Measurements from ENCODE around the gene CAMTA1.

The CAMTA1 gene

DNA sequence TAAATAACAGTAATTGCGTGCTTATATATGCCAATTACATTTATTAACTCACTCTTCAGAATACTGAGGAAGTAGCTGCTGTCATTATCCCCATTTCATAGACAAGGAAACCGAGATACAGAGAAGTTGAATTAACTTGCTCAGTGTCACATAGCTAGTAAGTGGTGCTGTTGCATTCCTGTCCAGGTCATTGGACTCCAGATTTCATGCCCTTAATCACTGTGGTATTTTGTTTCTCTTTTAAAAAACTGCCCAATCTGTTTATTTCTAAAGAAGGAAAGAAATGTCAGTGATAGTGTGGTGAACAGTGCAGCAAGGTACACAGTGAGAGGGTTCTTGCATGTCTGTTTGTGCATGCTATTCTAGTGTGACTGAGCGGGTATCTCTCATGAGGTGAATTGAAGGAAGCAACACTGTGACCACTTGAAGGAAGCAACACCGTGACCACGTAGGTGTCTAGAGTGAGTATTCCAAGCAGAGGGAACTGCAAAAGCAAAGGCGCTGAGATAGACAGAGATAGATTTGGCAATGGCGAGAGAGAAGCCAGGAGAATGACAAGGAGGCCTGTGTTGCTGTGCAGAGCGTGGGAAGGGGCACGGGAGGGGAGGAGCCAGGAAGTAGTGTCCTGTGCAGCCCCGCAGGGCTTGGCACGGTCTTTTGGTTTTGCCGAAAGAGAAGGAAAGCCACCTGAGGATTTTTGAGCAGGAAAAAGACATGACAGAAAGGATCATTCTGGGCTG is 95.9 kb downstream of the CAMTA1 start:
- DNase-seq: no peak

DNA sequence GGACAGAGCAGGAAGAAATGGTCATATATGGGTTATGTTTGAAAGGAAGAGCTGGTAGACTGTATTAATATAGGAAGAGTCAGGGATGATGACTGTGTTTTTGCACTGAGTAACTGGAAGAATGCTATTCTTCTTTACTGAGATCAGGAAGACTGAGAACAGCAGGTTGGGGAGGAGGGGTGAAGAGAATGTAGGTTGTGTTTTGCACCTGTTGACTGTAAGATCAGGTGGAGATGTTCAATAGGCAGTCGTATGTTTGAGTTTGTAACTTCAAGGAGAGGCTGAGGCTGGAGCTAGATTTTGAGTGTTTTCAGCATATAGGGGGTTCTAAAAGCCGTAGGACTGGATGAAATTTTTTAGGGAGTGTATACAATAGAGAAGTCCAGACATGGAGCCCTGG is 97.2 kb downstream of the CAMTA1 start:
- no peak for DNase-seq

DNA sequence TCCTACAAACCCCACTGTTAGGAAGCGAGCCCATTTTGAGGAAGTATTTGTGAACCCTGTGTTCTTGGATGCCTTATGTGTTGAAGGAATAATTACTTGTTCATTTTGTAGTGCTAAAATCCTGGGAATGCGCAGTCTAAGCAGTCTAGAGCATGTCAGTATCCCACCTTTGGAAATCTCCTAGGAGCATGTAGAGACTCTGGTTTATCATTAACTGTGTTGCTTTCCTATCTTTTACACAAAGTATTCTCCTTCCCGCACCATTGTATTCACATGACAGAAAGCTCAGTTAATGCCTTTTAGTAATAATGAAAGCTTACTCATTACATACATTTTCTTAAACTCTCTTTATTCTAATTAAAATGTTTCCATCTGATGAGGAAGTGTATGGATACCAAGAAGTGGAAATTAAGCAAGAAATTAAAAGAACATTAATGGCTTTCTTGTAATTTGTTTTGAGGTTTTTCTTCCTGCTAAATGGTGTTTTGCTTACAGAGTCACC is 99.4 kb downstream of the CAMTA1 start:
- DNase-seq: no peak

DNA sequence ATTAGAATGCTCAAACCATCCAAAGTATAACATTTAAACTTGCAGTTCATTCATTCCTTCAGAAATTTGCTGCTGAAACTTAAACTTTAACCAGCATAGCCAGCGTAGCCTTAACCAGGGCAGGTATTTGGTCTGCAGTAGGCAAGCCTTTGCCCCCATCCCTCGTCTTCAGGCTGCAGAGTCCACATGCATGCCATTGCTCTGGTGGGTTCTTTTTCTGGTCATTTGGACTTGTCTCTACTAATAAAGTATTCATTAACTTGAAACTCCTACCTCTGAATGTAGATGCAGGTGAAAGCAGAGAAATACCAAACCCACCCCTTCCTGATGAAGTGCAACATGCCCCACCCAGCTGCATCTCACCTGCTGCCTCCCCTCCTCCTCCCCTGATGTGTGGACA is 100.2 kb downstream of the CAMTA1 start:
- DNase-seq: no peak

DNA sequence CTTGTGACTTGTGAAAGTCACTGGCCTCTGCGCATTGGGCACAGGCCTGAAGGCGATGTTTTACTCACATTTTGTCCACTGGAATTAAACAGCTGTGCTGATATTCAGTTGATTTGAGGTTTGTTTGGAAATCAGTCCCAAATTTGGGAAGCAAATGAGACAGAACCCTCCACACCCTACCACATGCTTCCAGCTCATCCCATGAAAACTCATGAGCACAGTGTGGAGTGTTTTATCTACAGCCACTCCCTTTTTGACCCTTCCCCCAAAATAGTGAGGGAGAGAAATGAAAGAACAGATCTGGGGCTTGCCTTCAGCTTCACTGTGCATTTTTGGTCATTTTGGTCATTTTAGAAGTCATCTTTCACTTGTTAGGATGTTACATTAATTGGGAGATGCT is 101.3 kb downstream of the CAMTA1 start:
- no peak for DNase-seq

DNA sequence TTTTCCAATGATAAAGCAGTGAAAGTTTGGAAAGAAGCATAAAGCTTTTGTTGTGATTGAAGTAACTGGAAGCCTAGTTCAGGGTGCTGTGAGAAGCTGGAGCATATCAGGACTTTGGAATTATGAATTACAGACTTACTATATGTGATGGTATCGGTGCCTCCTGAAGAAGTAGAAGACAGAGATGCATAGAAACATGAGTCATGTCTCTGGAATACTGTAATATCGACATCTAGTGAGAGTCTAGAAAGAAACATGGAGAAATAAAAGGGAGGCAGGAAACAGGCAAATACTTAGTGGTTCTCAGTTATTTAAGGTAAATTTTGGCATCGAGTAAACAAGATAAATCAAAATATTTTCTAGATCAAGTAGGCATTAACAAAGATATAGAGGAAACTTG is 103.0 kb downstream of the CAMTA1 start:
- DNase-seq: no peak

DNA sequence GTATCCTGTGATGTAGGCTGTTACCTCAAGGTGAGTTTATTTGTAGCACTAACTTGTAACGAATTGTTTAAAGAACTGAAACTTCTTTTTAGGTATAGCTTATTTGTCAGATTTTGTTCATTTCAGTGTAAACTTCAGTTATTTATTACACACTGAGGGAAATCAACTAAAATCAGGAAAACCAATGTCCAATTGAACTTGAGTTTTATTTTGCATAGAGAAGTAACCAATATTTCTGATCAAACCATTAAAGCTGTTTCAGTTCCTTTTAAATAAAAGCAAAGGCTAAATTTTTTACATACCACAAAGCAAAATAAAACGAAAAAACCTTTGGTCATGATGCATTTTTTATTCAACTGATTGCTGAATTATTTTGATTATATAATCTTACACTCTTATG is 103.6 kb downstream of the CAMTA1 start:
- DNase-seq: no peak

DNA sequence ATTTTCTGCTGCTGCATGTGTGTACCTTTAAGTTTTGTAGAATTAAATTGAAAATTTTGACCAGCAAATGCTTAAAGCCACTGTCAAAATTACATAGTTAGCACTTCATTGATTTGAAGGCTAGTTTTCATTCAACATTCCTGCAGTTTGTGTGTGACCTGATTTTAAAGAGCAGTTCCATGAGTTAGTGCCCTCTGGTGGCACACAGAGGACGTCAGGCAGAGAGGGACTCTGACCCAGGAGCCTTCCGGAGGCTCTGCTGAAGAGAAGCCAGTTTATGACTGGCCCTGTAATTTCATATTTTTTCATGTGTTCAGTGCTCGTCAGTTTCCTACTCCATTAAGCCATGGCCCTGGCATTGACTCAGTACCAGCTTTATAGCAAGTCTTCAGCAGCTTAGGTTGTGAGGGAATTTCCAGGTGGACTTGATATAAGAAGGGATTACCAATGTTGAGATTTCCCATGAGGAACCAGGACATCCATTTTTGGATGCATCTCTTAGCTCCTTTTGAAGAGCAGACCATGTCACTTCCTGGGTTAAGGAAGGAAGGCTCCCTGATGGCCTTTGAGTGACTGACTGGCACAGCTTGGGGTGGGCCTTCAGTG is 104.7 kb downstream of the CAMTA1 start:
- no peak for DNase-seq

DNA sequence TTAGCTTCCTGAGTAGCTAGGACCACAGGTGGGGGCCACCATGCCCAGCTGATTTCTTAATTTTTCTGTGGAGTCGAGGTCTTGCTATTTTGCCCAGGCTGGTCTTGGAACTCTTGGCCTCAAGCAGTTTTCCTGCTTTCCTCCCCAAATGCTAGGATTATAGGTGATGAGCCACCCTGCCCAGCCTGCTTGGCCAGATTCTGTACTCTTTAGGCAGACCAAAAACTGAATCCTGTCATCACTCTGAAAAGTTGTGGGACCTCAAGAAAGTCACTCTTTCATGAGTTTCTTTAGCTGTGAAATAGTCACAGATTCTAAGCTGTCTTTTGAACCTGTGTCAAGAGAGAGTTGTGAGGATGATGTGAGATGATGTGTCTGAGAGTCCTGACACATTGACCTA is 105.4 kb downstream of the CAMTA1 start:
- DNase-seq: no peak

DNA sequence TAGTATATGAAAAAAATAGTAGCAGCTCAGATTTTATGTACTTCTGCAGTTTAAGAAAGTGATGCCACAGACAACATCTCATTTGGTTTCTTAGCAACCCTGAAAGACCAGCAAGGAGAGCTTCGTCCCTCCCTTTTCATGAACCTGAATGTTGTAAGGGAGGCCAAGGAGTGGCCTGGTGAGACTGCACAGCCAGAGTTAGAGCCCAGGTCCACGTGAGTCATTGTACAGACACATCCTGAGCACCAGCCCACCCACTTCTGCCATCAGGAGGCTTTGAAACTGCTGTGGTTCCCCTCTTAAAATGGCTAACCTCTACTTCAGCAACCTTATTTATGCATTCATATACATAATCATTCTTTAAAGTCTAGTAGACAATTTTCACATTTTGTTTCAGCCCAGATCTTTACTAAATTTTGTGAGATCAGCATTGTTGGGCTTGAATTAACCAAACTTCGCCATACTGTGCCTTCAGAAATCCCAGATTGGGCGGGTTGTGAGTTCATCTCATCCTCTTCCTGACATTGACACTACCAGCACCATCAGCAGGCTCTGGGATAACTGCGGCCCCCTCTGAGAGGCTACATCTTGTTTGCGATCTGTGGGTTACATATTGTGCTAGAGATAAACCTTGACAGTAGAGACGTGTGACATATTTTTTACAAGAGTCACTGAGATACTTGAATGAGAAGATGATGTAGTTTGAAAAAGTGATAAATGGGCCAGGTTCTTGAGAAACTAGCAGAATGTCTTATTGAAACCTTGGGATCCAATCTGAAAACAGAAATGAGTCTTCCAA is 106.7 kb downstream of the CAMTA1 start:
- DNase-seq: no peak

DNA sequence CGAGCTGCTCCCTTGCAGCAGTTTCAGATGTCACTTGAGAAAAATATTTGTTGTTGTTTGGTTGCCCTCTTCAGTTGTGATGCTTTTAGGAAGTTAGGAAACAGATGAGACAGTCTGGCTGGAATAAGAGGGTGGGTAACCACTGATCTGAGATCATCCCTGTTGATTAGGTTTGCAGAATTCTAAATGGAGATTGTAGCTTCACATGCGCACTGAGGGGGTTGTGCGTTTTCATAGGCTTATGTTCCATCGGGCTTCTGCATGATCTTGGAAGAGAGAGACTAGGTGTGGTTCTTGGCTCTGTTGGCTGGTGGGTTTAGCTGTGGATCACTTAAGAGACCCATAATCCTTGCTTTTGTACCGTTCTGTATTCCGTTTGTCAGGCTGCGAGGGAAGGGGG is 108.1 kb downstream of the CAMTA1 start:
- DNase-seq: no peak

DNA sequence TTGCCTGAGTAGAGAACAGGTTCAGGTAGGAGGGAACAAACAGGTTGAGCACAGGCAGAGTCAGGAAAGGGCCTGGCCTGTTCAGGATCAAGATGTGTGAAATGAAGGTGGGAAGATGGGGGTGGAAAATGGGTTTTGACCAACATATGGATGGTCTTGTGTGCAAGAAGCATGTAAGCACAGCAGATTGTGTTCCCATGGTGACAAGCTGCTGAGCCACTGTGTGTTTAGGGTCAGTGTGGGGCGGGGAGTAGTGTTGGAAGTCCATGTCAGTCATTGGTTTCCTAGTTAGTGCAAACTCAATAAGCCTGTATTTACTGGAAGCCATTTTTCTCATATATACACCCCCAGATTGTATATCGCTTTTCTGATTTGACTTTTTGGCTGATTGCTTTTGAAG is 111.9 kb downstream of the CAMTA1 start:
- DNase-seq: no peak

DNA sequence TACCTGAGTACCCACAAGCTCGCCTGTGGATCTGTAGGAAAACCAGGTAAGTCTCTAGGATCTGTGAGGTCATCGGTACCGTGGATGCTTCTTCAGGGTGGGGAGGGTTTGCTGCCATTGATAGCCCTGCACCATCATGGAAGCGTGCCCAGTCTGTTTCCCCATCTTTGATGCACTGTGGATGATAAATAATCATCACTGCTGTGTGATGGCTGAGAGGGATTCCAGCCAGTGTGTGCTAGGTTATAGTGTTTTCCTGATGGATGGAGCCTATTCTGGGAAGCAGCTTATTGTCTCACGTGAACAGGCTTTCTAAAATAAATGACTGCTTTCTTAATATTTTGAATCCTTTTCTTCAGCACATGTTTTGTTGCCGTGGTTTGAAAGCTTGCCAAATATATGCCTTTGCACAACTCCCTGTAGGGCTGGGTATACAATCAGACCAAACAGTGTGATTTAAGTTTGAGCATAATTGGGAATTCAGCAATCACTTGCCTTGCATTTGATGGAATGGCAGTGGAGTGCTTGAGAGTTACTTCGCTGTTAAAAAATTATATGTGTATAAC is 113.8 kb downstream of the CAMTA1 start:
- DNase-seq: no peak

DNA sequence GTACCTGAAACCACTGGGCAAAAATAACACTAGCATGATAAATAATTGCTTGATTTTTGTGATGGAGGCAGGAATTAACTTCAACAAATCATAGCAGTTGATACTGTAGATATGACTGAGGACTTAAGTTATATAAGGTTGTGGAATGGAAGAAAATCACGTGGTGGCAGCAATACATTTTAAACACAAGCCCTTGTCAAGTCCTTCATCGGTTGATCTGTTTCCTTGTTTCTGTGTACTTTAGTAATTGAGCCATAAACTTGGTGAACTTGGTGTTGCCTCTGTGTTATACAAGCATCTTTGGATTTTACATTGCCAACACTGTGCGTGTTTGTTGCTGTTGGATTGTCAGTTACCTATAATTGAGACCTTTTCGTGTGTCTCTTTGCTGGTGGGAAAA is 114.4 kb downstream of the CAMTA1 start:
- no peak for DNase-seq

DNA sequence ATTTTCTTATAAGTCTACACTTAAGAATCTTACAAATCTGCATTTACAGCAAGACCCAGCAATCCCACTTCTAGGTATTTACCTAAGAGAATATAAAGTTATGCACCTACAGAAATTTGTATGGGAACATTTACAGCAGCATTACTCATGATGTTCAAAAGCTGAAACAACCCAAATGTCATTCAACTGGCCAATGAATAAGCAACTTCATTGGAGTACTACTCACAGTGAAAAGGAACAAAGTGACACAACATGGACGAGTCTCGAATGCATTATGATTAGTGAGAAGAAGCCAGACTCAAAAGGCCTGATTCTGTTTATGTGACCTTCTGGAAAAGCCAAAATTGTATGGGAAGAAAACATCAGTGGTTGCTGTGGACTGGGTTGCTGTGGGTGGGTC is 116.9 kb downstream of the CAMTA1 start:
- no peak for DNase-seq

DNA sequence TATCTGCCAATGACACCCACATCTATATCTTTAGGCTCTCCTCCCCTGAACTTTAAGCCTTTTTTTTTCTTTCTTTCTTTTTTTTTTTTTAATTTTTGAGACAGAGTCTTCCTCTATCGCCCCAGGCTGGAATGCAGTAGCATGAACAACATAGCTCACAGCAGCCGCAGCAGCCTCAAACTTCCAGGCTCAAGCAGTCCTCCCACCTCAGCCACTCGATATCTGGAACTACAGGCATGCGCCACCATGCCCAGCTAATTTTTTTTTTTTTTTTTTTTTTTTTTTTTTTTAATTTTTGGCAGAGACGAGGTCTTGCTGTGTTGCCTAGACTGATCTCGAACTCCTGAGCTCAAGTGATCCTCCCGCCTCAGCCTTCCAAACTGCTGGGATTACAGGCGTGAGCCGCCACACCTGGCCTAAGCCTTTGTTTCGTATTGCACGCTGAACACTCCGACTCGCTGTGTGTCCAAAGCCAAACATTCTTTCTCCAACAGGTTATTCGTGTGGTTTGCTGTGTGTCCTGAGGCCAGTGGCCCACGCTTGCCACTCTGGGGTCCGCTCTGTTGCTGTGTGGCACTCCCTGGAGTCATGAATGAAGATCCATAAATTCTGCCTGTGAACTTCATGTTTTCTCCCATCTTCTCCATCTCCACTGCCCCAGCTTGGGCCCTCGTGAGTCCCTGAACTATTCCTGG is 119.4 kb downstream of the CAMTA1 start:
- no peak for DNase-seq

DNA sequence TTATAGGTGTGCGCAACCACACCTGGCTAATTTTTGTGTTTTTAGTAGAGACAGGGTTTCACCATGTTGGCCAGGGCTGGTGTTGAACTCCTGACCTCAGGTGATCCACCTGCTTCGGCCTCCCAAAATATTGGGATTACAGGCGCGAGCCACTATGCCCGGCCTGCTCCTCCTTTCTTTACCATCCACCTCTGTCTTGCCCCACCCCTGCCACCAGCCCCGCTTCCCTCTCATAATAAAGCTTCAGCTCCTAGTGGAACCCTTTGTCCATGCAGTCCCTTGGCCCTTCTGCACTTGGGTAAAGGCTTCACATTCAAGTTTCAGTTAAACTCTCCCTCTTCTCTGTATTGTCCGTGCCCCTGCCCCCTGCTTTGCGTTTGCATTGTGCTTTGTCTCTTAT is 120.1 kb downstream of the CAMTA1 start:
- no peak for DNase-seq

DNA sequence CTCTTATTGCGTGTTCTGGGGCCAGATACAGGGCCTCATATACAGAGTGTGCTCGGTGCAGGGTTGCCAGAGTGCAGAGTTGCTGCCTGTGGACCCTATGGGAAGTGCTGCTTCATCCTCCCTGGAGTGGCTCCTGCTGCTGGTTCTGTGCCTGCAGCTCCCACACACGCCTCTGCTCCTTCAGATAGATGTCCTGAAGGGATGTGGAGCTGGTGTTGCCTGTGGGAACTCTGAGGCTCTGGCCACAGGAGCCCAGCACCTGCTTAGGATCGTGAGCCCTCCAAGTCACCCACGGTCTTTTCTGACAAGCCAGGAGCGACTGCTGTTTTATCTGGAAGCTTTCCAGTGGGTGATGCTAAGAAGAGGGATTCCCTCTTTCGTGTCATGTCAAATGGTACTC is 120.5 kb downstream of the CAMTA1 start:
- DNase-seq: no peak

DNA sequence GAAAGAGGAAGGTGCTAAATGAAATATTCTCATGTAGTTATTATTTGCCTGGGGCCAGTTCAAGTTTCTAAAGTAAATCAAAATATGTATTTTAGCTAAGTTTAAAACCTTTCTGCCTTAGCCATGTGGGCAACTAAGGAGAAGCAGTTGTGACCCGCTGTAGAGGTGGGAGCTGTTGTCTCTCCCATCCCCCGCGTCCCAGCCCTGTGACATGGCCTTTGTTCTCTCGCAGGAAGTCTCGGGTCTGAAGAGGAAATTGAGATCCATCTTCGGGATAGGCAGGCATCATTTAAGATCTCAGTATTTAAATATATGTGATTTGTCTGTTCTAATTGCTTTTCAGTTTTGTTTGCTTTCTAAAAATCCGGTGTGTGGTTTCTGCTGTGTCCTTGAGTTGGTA is 121.5 kb downstream of the CAMTA1 start:
- no peak for DNase-seq

DNA sequence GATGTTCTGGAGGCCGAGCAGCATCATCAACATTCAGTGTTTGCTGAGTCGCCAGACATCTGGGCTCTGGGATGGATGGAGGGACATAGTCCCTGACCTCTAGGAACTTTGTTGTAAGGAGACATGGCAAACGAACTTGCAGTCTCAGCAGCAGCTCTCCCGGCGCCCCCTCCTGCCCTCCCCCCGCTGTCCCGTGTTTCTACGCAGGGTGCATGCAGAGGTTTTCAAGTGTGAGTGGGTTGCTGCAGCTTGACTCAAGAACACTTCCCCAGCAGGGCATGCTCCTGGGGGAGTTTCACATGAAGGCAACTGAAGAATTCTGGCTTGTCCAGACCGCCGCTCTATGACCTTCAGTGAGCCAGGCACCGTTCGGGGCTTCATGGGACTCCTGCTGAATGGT is 121.9 kb downstream of the CAMTA1 start:
- no peak for DNase-seq

DNA sequence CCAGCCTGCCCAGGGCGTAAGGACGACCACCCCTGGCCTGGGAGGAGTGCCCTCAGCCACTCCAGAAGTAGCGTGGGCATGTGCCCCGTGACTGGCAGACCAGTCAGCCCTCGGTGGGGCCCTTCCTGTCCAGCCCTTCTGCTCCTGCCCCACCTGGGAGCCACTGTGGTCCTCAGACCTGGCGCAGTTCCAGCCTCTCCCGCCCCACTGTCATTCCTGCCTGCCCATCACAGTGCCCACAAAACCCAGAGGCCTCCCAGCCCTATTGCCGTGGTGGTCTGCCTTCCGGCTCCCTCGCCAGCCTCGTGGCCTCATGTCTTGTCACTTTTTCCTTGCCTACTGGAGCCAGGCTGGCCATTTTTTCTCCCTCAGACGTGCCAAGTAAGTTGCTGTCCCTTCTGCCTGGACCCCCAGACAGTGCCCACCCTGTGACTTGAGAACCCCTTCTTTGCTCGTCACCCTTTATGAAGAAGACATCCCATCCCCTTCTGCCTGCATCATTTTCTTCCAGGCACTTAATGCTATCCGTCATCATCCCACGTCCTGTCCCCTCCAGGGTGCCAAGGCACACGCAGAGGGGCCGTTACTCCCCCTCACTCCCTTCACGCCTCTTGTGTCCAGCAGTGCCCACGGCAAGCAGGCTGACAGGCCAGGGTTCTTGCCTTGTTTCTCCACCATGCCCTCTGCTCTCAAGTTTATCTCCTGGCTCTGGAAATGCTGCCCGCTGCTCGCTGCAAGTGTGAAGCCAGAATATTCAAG is 122.6 kb downstream of the CAMTA1 start:
- no peak for DNase-seq

DNA sequence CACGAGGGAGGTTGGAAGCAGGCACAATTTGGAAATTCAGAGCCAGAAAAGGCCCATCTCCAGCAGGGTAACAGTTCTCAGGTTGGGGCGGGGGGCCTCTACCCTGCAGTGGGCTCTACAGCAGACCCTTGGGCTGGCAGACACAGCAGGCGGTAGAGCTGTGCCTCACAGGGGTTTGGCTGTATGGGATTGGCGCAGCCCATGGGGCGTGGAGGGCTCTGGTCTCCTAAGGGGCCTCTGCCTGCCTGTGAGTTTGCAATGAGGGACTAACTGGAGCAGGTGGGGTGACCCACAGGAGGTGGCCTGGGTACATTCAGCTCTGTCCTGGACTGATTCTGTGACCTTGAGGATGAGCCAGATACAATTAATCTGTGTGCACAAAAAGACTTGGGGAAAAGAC is 124.1 kb downstream of the CAMTA1 start:
- DNase-seq: no peak
